ENCODE measurements around the gene NPAS3.

NPAS3 gene

DNA sequence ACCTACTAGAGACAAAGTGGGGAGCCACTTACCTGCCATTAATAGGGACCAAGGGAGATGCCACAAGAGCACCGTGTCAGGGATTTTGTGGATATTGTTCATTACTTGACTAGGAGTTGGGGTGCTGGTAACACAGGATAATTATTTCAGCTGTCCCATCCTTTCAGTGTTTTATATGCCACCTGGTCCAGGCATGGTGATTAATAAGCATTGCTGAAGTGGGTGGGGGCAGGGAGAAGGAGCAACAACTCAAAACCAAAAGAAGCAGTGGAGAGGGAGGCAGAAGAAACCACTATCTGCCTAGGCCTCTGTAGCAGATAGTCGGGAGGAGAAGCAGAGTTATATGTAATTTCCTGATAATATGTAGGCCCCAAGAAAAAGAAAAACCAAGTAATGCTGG is 184.6 kb downstream of the NPAS3 start:
- TF ChIP-seq, protein P1, sequence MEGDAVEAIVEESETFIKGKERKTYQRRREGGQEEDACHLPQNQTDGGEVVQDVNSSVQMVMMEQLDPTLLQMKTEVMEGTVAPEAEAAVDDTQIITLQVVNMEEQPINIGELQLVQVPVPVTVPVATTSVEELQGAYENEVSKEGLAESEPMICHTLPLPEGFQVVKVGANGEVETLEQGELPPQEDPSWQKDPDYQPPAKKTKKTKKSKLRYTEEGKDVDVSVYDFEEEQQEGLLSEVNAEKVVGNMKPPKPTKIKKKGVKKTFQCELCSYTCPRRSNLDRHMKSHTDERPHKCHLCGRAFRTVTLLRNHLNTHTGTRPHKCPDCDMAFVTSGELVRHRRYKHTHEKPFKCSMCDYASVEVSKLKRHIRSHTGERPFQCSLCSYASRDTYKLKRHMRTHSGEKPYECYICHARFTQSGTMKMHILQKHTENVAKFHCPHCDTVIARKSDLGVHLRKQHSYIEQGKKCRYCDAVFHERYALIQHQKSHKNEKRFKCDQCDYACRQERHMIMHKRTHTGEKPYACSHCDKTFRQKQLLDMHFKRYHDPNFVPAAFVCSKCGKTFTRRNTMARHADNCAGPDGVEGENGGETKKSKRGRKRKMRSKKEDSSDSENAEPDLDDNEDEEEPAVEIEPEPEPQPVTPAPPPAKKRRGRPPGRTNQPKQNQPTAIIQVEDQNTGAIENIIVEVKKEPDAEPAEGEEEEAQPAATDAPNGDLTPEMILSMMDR (IDR thresholded peaks at IDR 0.05; ENCODE audit: low read length): no peak
- no peak for TF ChIP-seq EZH2 (optimal IDR thresholded peaks at IDR 0.05; ENCODE audit: low read depth, low read length)
- Histone ChIP-seq H3K79me2 (ENCODE audit: low read length) (no peaks in the 10 kb centered on the region), H3K4me2 (ENCODE audit: low read depth, low read length) (no peak overlapping the region), H3K9me3 (replicated peaks; ENCODE audit: insufficient read depth, low read length) (no peaks in the 10 kb centered on the region), H3F3A (ENCODE audit: insufficient read depth, low read length) (no peaks in the 10 kb centered on the region), H3K36me3 (replicated peaks; ENCODE audit: insufficient read depth, low read length) (no peaks in the 10 kb centered on the region), H3K27ac (ENCODE audit: low read length) (no peak overlapping the region), H3K9ac (ENCODE audit: low read length) (no peak overlapping the region), H4K20me1 (ENCODE audit: insufficient read depth, low read length) (no peaks in the 10 kb centered on the region), H3K9me2 (replicated peaks; ENCODE audit: insufficient read depth, low read length) (no peaks in the 10 kb centered on the region), H3K27me3 (replicated peaks; ENCODE audit: insufficient read depth, low read length) (no peaks in the 10 kb centered on the region), H2AFZ (ENCODE audit: low read length) (no peak overlapping the region), H3K4me1 (ENCODE audit: low read length) (no peaks in the 10 kb centered on the region), H3K4me3 (ENCODE audit: low read length) (no peak overlapping the region)
- no peak for DNase-seq

DNA sequence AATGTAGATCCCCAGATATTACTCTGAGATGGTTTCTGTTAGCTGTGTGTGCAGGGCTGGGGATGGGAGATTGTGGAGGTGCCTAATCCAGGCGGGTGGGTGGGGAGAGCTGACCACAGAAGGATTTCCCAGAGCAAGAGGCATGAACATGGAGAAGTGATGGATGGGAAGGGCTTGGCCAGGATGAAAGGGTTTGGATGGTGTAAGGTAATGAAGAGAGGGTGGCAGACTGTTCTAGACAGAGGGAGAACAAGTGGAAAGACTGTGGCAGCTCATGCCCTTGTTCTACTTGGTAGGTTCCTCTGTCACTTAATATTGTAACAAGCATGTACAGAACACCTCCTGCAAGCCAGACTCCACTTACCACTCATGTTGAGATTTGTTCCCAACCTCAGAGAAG is 187.8 kb downstream of the NPAS3 start:
- Histone ChIP-seq H4K20me1 (ENCODE audit: insufficient read depth, low read length) (no peaks in the 10 kb centered on the region), H3K79me2 (ENCODE audit: low read length) (no peaks in the 10 kb centered on the region), H3K9me3 (replicated peaks; ENCODE audit: insufficient read depth, low read length) (no peaks in the 10 kb centered on the region), H3K36me3 (replicated peaks; ENCODE audit: insufficient read depth, low read length) (no peaks in the 10 kb centered on the region), H3K4me1 (ENCODE audit: low read length) (no peaks in the 10 kb centered on the region), H3K9me2 (replicated peaks; ENCODE audit: insufficient read depth, low read length) (no peaks in the 10 kb centered on the region), H3F3A (ENCODE audit: insufficient read depth, low read length) (no peaks in the 10 kb centered on the region), H3K27ac (ENCODE audit: low read length) (no peak overlapping the region), H3K4me2 (ENCODE audit: low read depth, low read length) (no peak overlapping the region), H2AFZ (ENCODE audit: low read length) (no peak overlapping the region), H3K4me3 (ENCODE audit: low read length) (no peak overlapping the region), H3K27me3 (replicated peaks; ENCODE audit: insufficient read depth, low read length) (no peaks in the 10 kb centered on the region), H3K9ac (ENCODE audit: low read length) (no peak overlapping the region)
- TF ChIP-seq EZH2phosphoT487 (IDR thresholded peaks at IDR 0.05; ENCODE audit: low read length): no peak
- TF ChIP-seq EZH2 (optimal IDR thresholded peaks at IDR 0.05; ENCODE audit: low read depth, low read length): no peak
- TF ChIP-seq, protein P1 (IDR thresholded peaks at IDR 0.05; ENCODE audit: low read length): no peak
- no peak for DNase-seq

DNA sequence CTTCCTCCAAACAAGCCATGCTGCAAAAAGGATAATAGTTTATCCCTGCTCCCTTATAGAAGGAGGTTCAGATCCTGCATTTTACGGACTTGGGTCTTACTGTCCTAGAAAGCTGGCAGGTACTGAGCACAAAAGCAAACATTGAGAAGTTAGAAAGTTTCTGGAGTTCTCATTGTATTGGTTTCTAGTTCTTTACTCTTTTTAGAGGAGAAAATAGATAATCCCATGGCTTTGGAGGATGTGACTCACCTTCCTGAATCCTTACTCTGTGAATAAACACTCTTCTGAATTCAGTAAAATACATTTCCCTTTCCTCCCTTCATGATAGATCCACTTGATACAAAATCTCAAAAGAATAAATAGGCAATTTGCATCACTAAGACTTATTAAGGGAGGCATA is 188.9 kb downstream of the NPAS3 start:
- Histone ChIP-seq H3K36me3 (replicated peaks; ENCODE audit: insufficient read depth, low read length) (no peaks in the 10 kb centered on the region), H3K27me3 (replicated peaks; ENCODE audit: insufficient read depth, low read length) (no peaks in the 10 kb centered on the region), H3K79me2 (ENCODE audit: low read length) (no peaks in the 10 kb centered on the region), H3K9ac (ENCODE audit: low read length) (no peak overlapping the region), H3K4me1 (ENCODE audit: low read length) (no peaks in the 10 kb centered on the region), H3K4me2 (ENCODE audit: low read depth, low read length) (no peak overlapping the region), H3F3A (ENCODE audit: insufficient read depth, low read length) (no peaks in the 10 kb centered on the region), H2AFZ (ENCODE audit: low read length) (no peak overlapping the region), H4K20me1 (ENCODE audit: insufficient read depth, low read length) (no peaks in the 10 kb centered on the region), H3K4me3 (ENCODE audit: low read length) (no peak overlapping the region), H3K9me2 (replicated peaks; ENCODE audit: insufficient read depth, low read length) (no peaks in the 10 kb centered on the region), H3K27ac (ENCODE audit: low read length) (no peak overlapping the region), H3K9me3 (replicated peaks; ENCODE audit: insufficient read depth, low read length) (no peaks in the 10 kb centered on the region)
- DNase-seq: no peak
- no peak for TF ChIP-seq EZH2phosphoT487 (IDR thresholded peaks at IDR 0.05; ENCODE audit: low read length)
- TF ChIP-seq EZH2 (optimal IDR thresholded peaks at IDR 0.05; ENCODE audit: low read depth, low read length): no peak
- TF ChIP-seq, protein P1 (IDR thresholded peaks at IDR 0.05; ENCODE audit: low read length): no peak
